Measurements from ENCODE around the gene DAND5. TPM values are rescaled to one million over a fixed set of nuclear protein-coding genes. Genes with fewer than 3 reads are reported as not detected.

The DAND5 gene
- total and polyA plus RNA-seq, 9 of the 15 experiments (the other 6 are each of a cell fraction or from before 2014, with no cell fraction given): 0.22 to 0.83 (median 0.60) TPM

DNA sequence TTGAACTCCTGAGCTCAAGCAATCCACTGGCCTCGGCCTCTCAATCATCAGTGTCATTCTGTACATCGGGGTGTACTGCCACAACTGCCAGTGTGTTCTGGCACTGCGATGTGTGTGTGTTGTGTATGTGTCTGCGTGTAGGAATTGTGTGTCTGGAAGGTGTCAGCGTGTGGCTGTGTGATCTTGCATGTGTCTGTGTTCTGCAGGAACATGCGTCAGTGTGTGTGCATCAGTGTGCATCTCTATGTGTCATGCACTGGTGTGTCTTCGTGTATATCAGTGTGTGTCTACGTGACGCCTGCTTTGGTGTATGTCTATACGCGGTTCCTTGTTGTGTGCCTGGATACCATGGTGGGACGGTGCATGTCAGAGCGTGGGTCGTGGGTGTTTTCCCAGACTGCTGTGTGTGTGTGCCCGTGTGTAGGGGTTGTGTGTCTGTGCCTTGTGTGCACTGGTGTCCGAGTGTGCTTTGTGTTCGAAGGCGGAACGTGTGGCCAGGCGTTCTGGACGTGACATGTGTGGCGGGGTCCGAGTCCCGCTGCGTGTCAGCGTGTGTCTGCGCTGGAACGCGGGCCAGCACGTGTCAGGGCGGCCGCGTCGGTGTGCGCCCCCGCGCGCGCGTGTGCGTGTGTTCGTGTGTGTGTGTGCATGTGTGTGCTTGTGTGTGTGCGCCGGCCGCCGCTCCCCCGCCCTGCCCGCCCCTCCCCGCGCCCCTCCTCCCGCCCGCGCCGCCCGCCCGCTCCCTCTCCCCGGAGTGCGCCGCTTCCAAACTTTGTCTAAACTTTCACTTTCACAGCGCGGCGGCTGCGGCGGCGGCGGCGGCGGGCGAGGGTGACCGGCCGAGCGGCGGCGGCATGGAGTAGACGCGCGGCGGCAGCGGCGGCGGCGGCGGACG, 25.6 kb downstream of the DAND5 start, which contains the start of gene NFIX (continued):
- TF ChIP-seq MTA1 (IDR thresholded peaks at IDR 0.05; ENCODE audit: borderline replicate concordance) (no peak), KLF10 (CRISPR knock-in tag; IDR thresholded peaks at IDR 0.05) (no peak), KAT7 (CRISPR knock-in tag; IDR thresholded peaks at IDR 0.05; ENCODE audit: borderline replicate concordance) (0 out of 2 replicates have a peak, but pooled peaks have one; percentile 32), SIX5 (IDR thresholded peaks at IDR 0.05; ENCODE audit: borderline replicate concordance in 1 of 2, insufficient read depth in 1 of 2, low read depth in 1 of 2, low read length in 2 of 2) (no peak), NRF1 (conservative IDR thresholded peaks at IDR 0.05 in 1 of 2, IDR thresholded peaks at IDR 0.05 in 1 of 2) (peak; percentile 31 to 52; a peak in 1 of 4 replicates), MYC (IDR thresholded peaks at IDR 0.05; ENCODE audit: low read depth, low read length) (peak; percentile 84; the same call in 1 of the 2 replicates), MYC (CRISPR knock-in tag; IDR thresholded peaks at IDR 0.05; ENCODE audit: borderline replicate concordance, low read depth) (no peak), L3MBTL2 (IDR thresholded peaks at IDR 0.05) (peak; percentile 74), NFIC (IDR thresholded peaks at IDR 0.05) (peak; percentile 51), NFRKB (IDR thresholded peaks at IDR 0.05; ENCODE audit: low read depth) (peak; percentile 38; the same call in 1 of the 2 replicates), ARID4B (CRISPR knock-in tag; IDR thresholded peaks at IDR 0.05) (peak; percentile 76), CBFB (CRISPR knock-in tag; IDR thresholded peaks at IDR 0.05) (peak; percentile 47; the same call in 1 of the 2 replicates), RBFOX2 (IDR thresholded peaks at IDR 0.05; ENCODE audit: low read depth, low read length) (peak; percentile 43; the same call in 1 of the 2 replicates), HNRNPLL (IDR thresholded peaks at IDR 0.05; ENCODE audit: low read depth, low read length, poor library complexity, severe bottlenecking) (no peak)
- TF ChIP-seq, protein P1, sequence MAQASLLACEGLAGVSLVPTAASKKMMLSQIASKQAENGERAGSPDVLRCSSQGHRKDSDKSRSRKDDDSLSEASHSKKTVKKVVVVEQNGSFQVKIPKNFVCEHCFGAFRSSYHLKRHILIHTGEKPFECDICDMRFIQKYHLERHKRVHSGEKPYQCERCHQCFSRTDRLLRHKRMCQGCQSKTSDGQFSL (CRISPR knock-in tag; IDR thresholded peaks at IDR 0.05): peak; percentile 69
- TF ChIP-seq, protein P1 (tag; IDR thresholded peaks at IDR 0.05): no peak

Measured in K562 (cell line).